Measurements from ENCODE around the gene PRICKLE4. TPM values are rescaled to one million over a fixed set of nuclear protein-coding genes. Genes with fewer than 3 reads are reported as not detected.

The PRICKLE4 gene
- total and polyA plus RNA-seq, 2 experiments from 2014 or later: 2.1 TPM; not detected in 1

DNA sequence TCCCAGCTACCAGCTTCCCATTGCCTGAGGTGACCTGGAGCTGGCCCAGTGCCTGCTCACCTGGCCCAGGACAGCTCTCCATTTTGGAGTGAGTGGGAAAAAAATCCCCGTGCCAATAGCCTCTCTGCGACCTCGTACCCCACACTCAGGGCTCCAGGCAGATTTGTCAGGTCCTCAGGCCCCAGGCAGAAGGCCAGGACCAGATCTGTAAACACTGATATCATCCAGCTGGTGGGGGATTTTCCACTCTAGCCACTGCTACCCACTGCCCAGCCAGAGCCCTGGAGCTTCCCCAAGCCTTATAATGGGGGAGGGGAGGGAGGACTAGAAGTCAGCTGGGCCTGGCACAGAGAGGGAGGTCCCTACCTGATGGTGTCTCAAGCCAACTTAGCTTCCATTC lies 32.0 kb upstream of the PRICKLE4 start:
- no peaks in the 10 kb centered on the region for H3K9me2 ChIP-seq (ENCODE audit: insufficient read depth)
- H3K9me3 ChIP-seq (ENCODE audit: low read depth): no peaks in the 10 kb centered on the region
- H3K27ac ChIP-seq: no peak overlapping the region
- no peaks in the 10 kb centered on the region; the same call in none of the 2 replicates for H3K27me3 ChIP-seq (replicated peaks; ENCODE audit: insufficient read depth)
- H4K20me1 ChIP-seq (ENCODE audit: insufficient read depth): no peaks in the 10 kb centered on the region
- H2AFZ ChIP-seq: no peak overlapping the region
- H3K4me2 ChIP-seq (ENCODE audit: unreplicated experiment): no peak overlapping the region
- H3K4me3 ChIP-seq: no peak overlapping the region
- 74 to 75% methylated on average over 3 of the region's 3 CpGs for WGBS, 2 experiments (ENCODE audit: low coverage in 1 of 2, low lambda C conversion rate in 2 of 2, missing lambda C conversion rate in 2 of 2)
- H3K36me3 ChIP-seq (ENCODE audit: low read depth): no peaks in the 10 kb centered on the region
- no peak overlapping the region for H3K9ac ChIP-seq
- TF ChIP-seq EZH2phosphoT487 (IDR thresholded peaks at IDR 0.05; ENCODE audit: insufficient read depth, low read depth) (no peak), EZH2 (IDR thresholded peaks at IDR 0.05; ENCODE audit: insufficient read depth, poor library complexity, severe bottlenecking) (no peak)
- DNase-seq: no peak
- H3K4me1 ChIP-seq (ENCODE audit: insufficient read depth): no peaks in the 10 kb centered on the region
- no peaks in the 10 kb centered on the region for H3F3A ChIP-seq (ENCODE audit: insufficient read depth)
- H3K79me2 ChIP-seq (ENCODE audit: insufficient read depth): no peaks in the 10 kb centered on the region
- in situ Hi-C loops (cut with MboI): no loop called here

DNA sequence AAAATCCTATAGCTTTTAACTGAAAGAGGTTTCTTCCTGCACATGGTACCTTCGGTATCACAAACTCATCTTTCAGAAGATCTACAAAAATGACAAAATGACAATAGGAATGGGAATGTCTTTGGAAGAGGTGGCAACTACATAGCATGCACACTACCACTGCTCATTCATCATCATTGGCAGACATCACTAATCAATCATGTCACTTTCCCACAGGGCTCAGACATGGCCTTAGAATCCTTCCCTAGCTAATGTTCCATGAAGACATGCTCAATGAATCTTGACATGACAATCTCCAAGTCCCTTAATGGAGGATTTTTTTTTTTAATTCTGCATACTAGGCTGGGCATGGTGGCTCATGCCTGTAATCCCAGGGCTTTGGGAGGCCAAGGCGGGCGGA lies 30.2 kb upstream of the PRICKLE4 start:
- H3K9me2 ChIP-seq (ENCODE audit: insufficient read depth): no peaks in the 10 kb centered on the region
- no peak for DNase-seq
- in situ Hi-C loops (cut with MboI): no loop called here
- TF ChIP-seq EZH2phosphoT487 (IDR thresholded peaks at IDR 0.05; ENCODE audit: insufficient read depth, low read depth) (no peak), EZH2 (IDR thresholded peaks at IDR 0.05; ENCODE audit: insufficient read depth, poor library complexity, severe bottlenecking) (no peak)
- WGBS, 2 experiments (ENCODE audit: low coverage in 1 of 2, low lambda C conversion rate in 2 of 2, missing lambda C conversion rate in 2 of 2): 83 to 92% methylated on average over 3 of the region's 3 CpGs
- H3K79me2 ChIP-seq (ENCODE audit: insufficient read depth): no peaks in the 10 kb centered on the region
- H3K4me1 ChIP-seq (ENCODE audit: insufficient read depth): no peaks in the 10 kb centered on the region
- H4K20me1 ChIP-seq (ENCODE audit: insufficient read depth): no peaks in the 10 kb centered on the region
- no peaks in the 10 kb centered on the region for H3K36me3 ChIP-seq (ENCODE audit: low read depth)
- H3K27me3 ChIP-seq (replicated peaks; ENCODE audit: insufficient read depth): peaks cover 10% of the 10 kb centered on the region
- no peaks in the 10 kb centered on the region for H3K9me3 ChIP-seq (ENCODE audit: low read depth)
- no peak overlapping the region for H2AFZ ChIP-seq
- no peak overlapping the region for H3K4me2 ChIP-seq (ENCODE audit: unreplicated experiment)
- H3F3A ChIP-seq (ENCODE audit: insufficient read depth): no peaks in the 10 kb centered on the region
- no peak overlapping the region for H3K27ac ChIP-seq
- no peak overlapping the region for H3K9ac ChIP-seq
- H3K4me3 ChIP-seq: no peak overlapping the region

DNA sequence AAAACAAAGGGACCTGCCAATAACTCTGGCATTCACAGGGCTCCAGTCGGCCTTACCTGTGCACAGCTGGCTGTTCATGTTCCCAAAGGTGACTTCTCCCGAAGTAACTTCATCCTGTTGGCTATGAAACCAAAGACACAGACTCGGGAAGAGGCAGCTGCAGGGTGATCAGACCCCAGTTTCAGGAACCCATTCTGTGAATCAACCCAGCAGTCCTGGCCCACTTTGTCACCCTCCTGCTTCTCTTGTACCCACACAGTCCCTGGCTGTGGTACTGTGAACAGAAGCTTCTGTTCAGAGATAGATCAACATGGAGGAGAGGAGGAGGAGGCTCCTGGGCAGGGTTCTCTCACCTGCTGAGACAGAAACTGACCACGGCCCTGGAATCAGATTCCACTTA lies 24.7 kb upstream of the PRICKLE4 start:
- Histone ChIP-seq H4K20me1 (ENCODE audit: insufficient read depth) (no peaks in the 10 kb centered on the region), H3K9ac (no peak overlapping the region), H3K9me3 (ENCODE audit: low read depth) (no peaks in the 10 kb centered on the region), H3K27ac (no peak overlapping the region), H3K27me3 (replicated peaks; ENCODE audit: insufficient read depth) (peaks cover 10% of the 10 kb centered on the region), H2AFZ (no peak overlapping the region), H3K4me2 (ENCODE audit: unreplicated experiment) (no peak overlapping the region), H3K4me3 (no peak overlapping the region), H3F3A (ENCODE audit: insufficient read depth) (no peaks in the 10 kb centered on the region), H3K9me2 (ENCODE audit: insufficient read depth) (no peaks in the 10 kb centered on the region), H3K79me2 (ENCODE audit: insufficient read depth) (no peaks in the 10 kb centered on the region), H3K36me3 (ENCODE audit: low read depth) (no peaks in the 10 kb centered on the region), H3K4me1 (ENCODE audit: insufficient read depth) (no peaks in the 10 kb centered on the region)
- in situ Hi-C loops (cut with MboI): no loop called here
- WGBS, 2 experiments (ENCODE audit: low coverage in 1 of 2, low lambda C conversion rate in 2 of 2, missing lambda C conversion rate in 2 of 2): 42 to 45% methylated on average over 4 of the region's 4 CpGs
- no peak for TF ChIP-seq EZH2phosphoT487 (IDR thresholded peaks at IDR 0.05; ENCODE audit: insufficient read depth, low read depth)
- TF ChIP-seq EZH2 (IDR thresholded peaks at IDR 0.05; ENCODE audit: insufficient read depth, poor library complexity, severe bottlenecking): no peak
- no peak for DNase-seq

DNA sequence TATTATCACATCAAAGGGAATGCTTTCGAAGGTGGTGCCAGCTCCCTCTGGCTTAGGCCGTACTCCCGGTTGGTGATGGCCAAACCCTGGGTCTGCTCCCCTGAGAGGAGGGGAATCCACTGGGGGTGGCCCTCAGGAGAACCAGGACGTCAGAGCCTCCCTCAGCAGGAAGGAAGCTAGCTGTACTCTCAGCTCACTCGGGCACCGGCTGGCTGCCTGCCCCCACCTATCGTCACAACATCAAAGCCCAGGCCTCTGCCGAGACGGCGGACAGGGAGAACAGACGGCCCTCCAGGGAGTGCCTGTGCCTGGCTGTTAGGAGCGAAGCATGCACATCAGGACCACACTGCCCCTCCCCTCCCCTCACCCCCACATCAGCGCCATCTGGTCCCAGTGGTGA lies 24.2 kb upstream of the PRICKLE4 start:
- no peak overlapping the region for H3K27ac ChIP-seq
- no peaks in the 10 kb centered on the region for H3K4me1 ChIP-seq (ENCODE audit: insufficient read depth)
- no peaks in the 10 kb centered on the region for H3K79me2 ChIP-seq (ENCODE audit: insufficient read depth)
- no peak for TF ChIP-seq EZH2phosphoT487 (IDR thresholded peaks at IDR 0.05; ENCODE audit: insufficient read depth, low read depth)
- no peak for TF ChIP-seq EZH2 (IDR thresholded peaks at IDR 0.05; ENCODE audit: insufficient read depth, poor library complexity, severe bottlenecking)
- 45 to 51% methylated on average over 9 to 13 of the region's 13 CpGs for WGBS, 2 experiments (ENCODE audit: low coverage in 1 of 2, low lambda C conversion rate in 2 of 2, missing lambda C conversion rate in 2 of 2)
- no peaks in the 10 kb centered on the region for H4K20me1 ChIP-seq (ENCODE audit: insufficient read depth)
- no peak overlapping the region for H3K4me2 ChIP-seq (ENCODE audit: unreplicated experiment)
- DNase-seq: no peak
- H3K9me2 ChIP-seq (ENCODE audit: insufficient read depth): no peaks in the 10 kb centered on the region
- H3F3A ChIP-seq (ENCODE audit: insufficient read depth): no peaks in the 10 kb centered on the region
- H3K27me3 ChIP-seq (replicated peaks; ENCODE audit: insufficient read depth): peaks cover 10% of the 10 kb centered on the region
- no peaks in the 10 kb centered on the region for H3K9me3 ChIP-seq (ENCODE audit: low read depth)
- no peak overlapping the region for H2AFZ ChIP-seq
- H3K36me3 ChIP-seq (ENCODE audit: low read depth): no peaks in the 10 kb centered on the region
- in situ Hi-C loops (cut with MboI): no loop called here
- H3K9ac ChIP-seq: no peak overlapping the region
- H3K4me3 ChIP-seq: no peak overlapping the region

DNA sequence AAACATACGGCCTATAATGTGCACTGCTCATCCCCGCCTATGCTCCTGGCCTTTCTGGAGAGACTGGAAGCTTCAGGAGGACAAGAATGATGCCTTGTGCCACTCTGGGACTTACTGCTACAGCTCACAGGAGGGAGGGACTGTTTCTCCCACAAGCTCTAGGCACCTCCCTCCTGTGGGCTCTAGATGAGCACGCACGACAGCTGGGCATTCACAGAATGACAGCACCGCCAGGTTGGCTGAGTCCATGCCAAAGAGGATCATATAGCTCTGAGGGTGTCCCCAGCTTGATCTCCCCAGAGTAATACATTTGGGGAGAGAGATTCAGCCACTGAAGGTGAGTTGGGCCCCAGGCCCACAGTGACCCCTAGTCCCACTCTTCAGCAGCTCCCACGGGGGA lies 23.3 kb upstream of the PRICKLE4 start:
- no peaks in the 10 kb centered on the region for H4K20me1 ChIP-seq (ENCODE audit: insufficient read depth)
- H3K27me3 ChIP-seq (replicated peaks; ENCODE audit: insufficient read depth): peaks cover 10% of the 10 kb centered on the region
- WGBS, 2 experiments (ENCODE audit: low coverage in 1 of 2, low lambda C conversion rate in 2 of 2, missing lambda C conversion rate in 2 of 2): 81 to 82% methylated on average over 6 of the region's 6 CpGs
- H3K27ac ChIP-seq: no peak overlapping the region
- H3K4me1 ChIP-seq (ENCODE audit: insufficient read depth): no peaks in the 10 kb centered on the region
- no peak for DNase-seq
- no peaks in the 10 kb centered on the region for H3K9me2 ChIP-seq (ENCODE audit: insufficient read depth)
- no peaks in the 10 kb centered on the region for H3K36me3 ChIP-seq (ENCODE audit: low read depth)
- H3K4me2 ChIP-seq (ENCODE audit: unreplicated experiment): no peak overlapping the region
- no peaks in the 10 kb centered on the region for H3K79me2 ChIP-seq (ENCODE audit: insufficient read depth)
- H2AFZ ChIP-seq: no peak overlapping the region
- TF ChIP-seq EZH2phosphoT487 (IDR thresholded peaks at IDR 0.05; ENCODE audit: insufficient read depth, low read depth) (no peak), EZH2 (IDR thresholded peaks at IDR 0.05; ENCODE audit: insufficient read depth, poor library complexity, severe bottlenecking) (no peak)
- in situ Hi-C loops (cut with MboI): no loop called here
- no peak overlapping the region for H3K4me3 ChIP-seq
- no peaks in the 10 kb centered on the region for H3K9me3 ChIP-seq (ENCODE audit: low read depth)
- H3K9ac ChIP-seq: no peak overlapping the region
- no peaks in the 10 kb centered on the region for H3F3A ChIP-seq (ENCODE audit: insufficient read depth)

All from GM23248 (cell line).